HG03378 (cell line): ENCODE measurements around the gene ZNF423.

ENCODE experiments used
- ATAC-seq: cut with Tn5 transposase; IDR thresholded peaks from one replicate; pipeline ENCODE4 v1.9.1; 2021; ENCODE audit warnings: mild to moderate bottlenecking, moderate library complexity; ENCODE audit not compliant: unreplicated experiment

Gene ZNF423

GRCh38 chr16:49788572-49788971 is 67.3 kb downstream of the ZNF423 start:
- ATAC-seq: no peak

GRCh38 chr16:49786926-49787557 is 68.9 kb downstream of the ZNF423 start:
- no peak for ATAC-seq

GRCh38 chr16:49785970-49786369 is 69.9 kb downstream of the ZNF423 start:
- ATAC-seq: no peak

- no peak for ATAC-seq
These were observed 73.5 kb downstream of the ZNF423 start for GRCh38 chr16:49782405-49782804.

- ATAC-seq: no peak
These were observed 74.5 kb downstream of the ZNF423 start for GRCh38 chr16:49781401-49781800.

- ATAC-seq: no peak
These were observed 75.5 kb downstream of the ZNF423 start for GRCh38 chr16:49780433-49780832.

GRCh38 chr16:49779979-49780378 is 75.9 kb downstream of the ZNF423 start:
- no peak for ATAC-seq

GRCh38 chr16:49778202-49778930 is 77.5 kb downstream of the ZNF423 start:
- ATAC-seq: no peak

GRCh38 chr16:49776734-49777133 is 79.2 kb downstream of the ZNF423 start:
- no peak for ATAC-seq

- ATAC-seq: no peak
These were observed 79.8 kb downstream of the ZNF423 start for GRCh38 chr16:49776085-49776595.

- ATAC-seq: no peak
These were observed 80.3 kb downstream of the ZNF423 start for GRCh38 chr16:49775581-49775980.

GRCh38 chr16:49775018-49775417 is 80.9 kb downstream of the ZNF423 start:
- ATAC-seq: no peak

GRCh38 chr16:49773534-49774475 is 82.1 kb downstream of the ZNF423 start:
- ATAC-seq: no peak

GRCh38 chr16:49767998-49768397 is 87.9 kb downstream of the ZNF423 start:
- no peak for ATAC-seq

GRCh38 chr16:49767414-49767813 is 88.5 kb downstream of the ZNF423 start:
- no peak for ATAC-seq

- ATAC-seq: no peak
These were observed 89.7 kb downstream of the ZNF423 start for GRCh38 chr16:49766225-49766624.

- no peak for ATAC-seq
These were observed 92.1 kb downstream of the ZNF423 start for GRCh38 chr16:49763826-49764225.

GRCh38 chr16:49760815-49761214 is 95.1 kb downstream of the ZNF423 start:
- no peak for ATAC-seq

GRCh38 chr16:49757559-49758069 is 98.3 kb downstream of the ZNF423 start:
- ATAC-seq: no peak

GRCh38 chr16:49756775-49757558 is 98.9 kb downstream of the ZNF423 start:
- ATAC-seq: no peak
